ENCODE data around the gene MYH7. TPM values are rescaled to one million over a fixed set of nuclear protein-coding genes. Genes with fewer than 3 reads are reported as not detected.
"Not testable (repeated sequence)": the region's sequence is repeated elsewhere in the genome, so short reads cannot be mapped to it uniquely, and the experiment has no call there.

MYH7 gene
- polyA plus RNA-seq, 1 donor from 2014 or later: 0.12 TPM

- Histone ChIP-seq H3K9ac (ENCODE audit: low read length) (no peak overlapping the region), H3K9me3 (ENCODE audit: low read length) (no peaks in the 10 kb centered on the region), H3K27me3 (ENCODE audit: insufficient read depth, low read depth, low read length) (no peaks in the 10 kb centered on the region), H3K27ac (ENCODE audit: low read length) (no peak overlapping the region), H3K4me3 (ENCODE audit: low read length) (no peak overlapping the region), H3F3A (ENCODE audit: insufficient read depth, low read length, poor library complexity, severe bottlenecking) (no peaks in the 10 kb centered on the region), H4K20me1 (ENCODE audit: insufficient read depth) (no peaks in the 10 kb centered on the region), H3K4me2 (ENCODE audit: low read length) (no peak overlapping the region), H3K36me3 (ENCODE audit: insufficient read depth, low read length) (no peaks in the 10 kb centered on the region), H3K9me2 (ENCODE audit: insufficient read depth, low read length) (no peaks in the 10 kb centered on the region), H3K79me2 (replicated peaks; ENCODE audit: insufficient read depth, low read length) (no peaks in the 10 kb centered on the region), H2AFZ (ENCODE audit: low read depth, low read length) (no peak overlapping the region)
- TF ChIP-seq SMC3 (conservative IDR thresholded peaks at IDR 0.05; ENCODE audit: poor library complexity) (no peak), POLR2AphosphoS5 (IDR thresholded peaks at IDR 0.05) (no peak), EP300 (conservative IDR thresholded peaks at IDR 0.05; ENCODE audit: poor library complexity, severe bottlenecking) (no peak)
Measured at GRCh38 chr14:23396126-23396525, 39.3 kb downstream of the MYH7 start.

GRCh38 chr14:23392613-23393012, 42.8 kb downstream of the MYH7 start:
- no peaks in the 10 kb centered on the region for H3K9me2 ChIP-seq (ENCODE audit: insufficient read depth, low read length)
- no peak overlapping the region for H3K4me3 ChIP-seq (ENCODE audit: low read length)
- no peaks in the 10 kb centered on the region for H3K79me2 ChIP-seq (replicated peaks; ENCODE audit: insufficient read depth, low read length)
- no peak overlapping the region for H3K27ac ChIP-seq (ENCODE audit: low read length)
- H3K9ac ChIP-seq (ENCODE audit: low read length): no peak overlapping the region
- H3F3A ChIP-seq (ENCODE audit: insufficient read depth, low read length, poor library complexity, severe bottlenecking): no peaks in the 10 kb centered on the region
- no peak overlapping the region for H3K4me2 ChIP-seq (ENCODE audit: low read length)
- no peak overlapping the region for H2AFZ ChIP-seq (ENCODE audit: low read depth, low read length)
- no peaks in the 10 kb centered on the region for H3K27me3 ChIP-seq (ENCODE audit: insufficient read depth, low read depth, low read length)
- TF ChIP-seq CTCF (IDR thresholded peaks at IDR 0.05; ENCODE audit: poor library complexity, severe bottlenecking) (no peak), REST (IDR thresholded peaks at IDR 0.05; ENCODE audit: borderline replicate concordance) (no peak), POLR2AphosphoS5 (IDR thresholded peaks at IDR 0.05) (no peak), MXI1 (conservative IDR thresholded peaks at IDR 0.05; ENCODE audit: poor library complexity, severe bottlenecking) (no peak), EP300 (conservative IDR thresholded peaks at IDR 0.05; ENCODE audit: poor library complexity, severe bottlenecking) (no peak)
- H4K20me1 ChIP-seq (ENCODE audit: insufficient read depth): no peaks in the 10 kb centered on the region
- no peaks in the 10 kb centered on the region for H3K36me3 ChIP-seq (ENCODE audit: insufficient read depth, low read length)
- H3K9me3 ChIP-seq (ENCODE audit: low read length): no peaks in the 10 kb centered on the region

- H3K79me2 ChIP-seq (replicated peaks; ENCODE audit: insufficient read depth, low read length); H2AFZ ChIP-seq (ENCODE audit: low read depth, low read length): not testable (repeated sequence)
Measured at GRCh38 chr14:23389871-23390270, 45.6 kb downstream of the MYH7 start.

More at GRCh38 chr14:23389871-23390270, 45.6 kb downstream of the MYH7 start:
- not testable (repeated sequence) for H3K9me2 ChIP-seq (ENCODE audit: insufficient read depth, low read length); H3K27ac ChIP-seq (ENCODE audit: low read length); H3F3A ChIP-seq (ENCODE audit: insufficient read depth, low read length, poor library complexity, severe bottlenecking); H3K4me2 ChIP-seq (ENCODE audit: low read length); H3K9me3 ChIP-seq (ENCODE audit: low read length); H3K4me3 ChIP-seq (ENCODE audit: low read length); H3K36me3 ChIP-seq (ENCODE audit: insufficient read depth, low read length); H4K20me1 ChIP-seq (ENCODE audit: insufficient read depth); H3K9ac ChIP-seq (ENCODE audit: low read length); H3K27me3 ChIP-seq (ENCODE audit: insufficient read depth, low read depth, low read length)

Measured in neural cell (in vitro differentiated cells).